GM19397 (cell line): ENCODE data around the gene HIPK1.
"Not testable (repeated sequence)": the region's sequence is repeated elsewhere in the genome, so short reads cannot be mapped to it uniquely, and the experiment has no call there.

Source experiments
- ATAC-seq: cut with Tn5 transposase; IDR thresholded peaks from one replicate; pipeline ENCODE4 v1.9.1; 2021; ENCODE audit warnings: mild to moderate bottlenecking, moderate library complexity; ENCODE audit not compliant: unreplicated experiment

HIPK1 gene

GRCh38 chr1:113980110-113980509, 51.0 kb downstream of the HIPK1 start:
- no peak for ATAC-seq

- no peak for ATAC-seq
Measured at GRCh38 chr1:113981962-113982931, 53.1 kb downstream of the HIPK1 start.

GRCh38 chr1:113982949-113983348, 53.8 kb downstream of the HIPK1 start:
- ATAC-seq: no peak

- no peak for ATAC-seq
Measured at GRCh38 chr1:113983391-113983790, 54.3 kb downstream of the HIPK1 start.

GRCh38 chr1:113983826-113984225, 54.7 kb downstream of the HIPK1 start:
- ATAC-seq: no peak

GRCh38 chr1:113984710-113985109, 55.6 kb downstream of the HIPK1 start:
- no peak for ATAC-seq

GRCh38 chr1:113986802-113987201, 57.7 kb downstream of the HIPK1 start:
- no peak for ATAC-seq

GRCh38 chr1:113987259-113987658, 58.1 kb downstream of the HIPK1 start:
- ATAC-seq: no peak

- no peak for ATAC-seq
Measured at GRCh38 chr1:113990530-113990929, 61.4 kb downstream of the HIPK1 start.

- no peak for ATAC-seq
Measured at GRCh38 chr1:113990961-113991360, 61.8 kb downstream of the HIPK1 start.

GRCh38 chr1:113991467-113991997, 62.4 kb downstream of the HIPK1 start:
- ATAC-seq: no peak

- ATAC-seq: no peak
Measured at GRCh38 chr1:113993072-113993471, 63.9 kb downstream of the HIPK1 start.

GRCh38 chr1:113993766-113994165, 64.6 kb downstream of the HIPK1 start:
- no peak for ATAC-seq

GRCh38 chr1:113995382-113995781, 66.3 kb downstream of the HIPK1 start:
- no peak for ATAC-seq

GRCh38 chr1:113998361-113998760, 69.2 kb downstream of the HIPK1 start:
- ATAC-seq: no peak

GRCh38 chr1:113999233-113999632, 70.1 kb downstream of the HIPK1 start:
- no peak for ATAC-seq

- ATAC-seq: no peak
Measured at GRCh38 chr1:113999799-114000198, 70.7 kb downstream of the HIPK1 start.

GRCh38 chr1:114000406-114000805, 71.3 kb downstream of the HIPK1 start:
- no peak for ATAC-seq

- ATAC-seq: no peak
Measured at GRCh38 chr1:114002492-114003239, 73.5 kb downstream of the HIPK1 start.

GRCh38 chr1:114003431-114003830, 74.3 kb downstream of the HIPK1 start:
- ATAC-seq: no peak

- not testable (repeated sequence) for ATAC-seq
Measured at GRCh38 chr1:114006825-114007224, 77.7 kb downstream of the HIPK1 start.
